HG03159 (cell line): ENCODE measurements around the gene PPM1F.
"Not testable (repeated sequence)": the region's sequence is repeated elsewhere in the genome, so short reads cannot be mapped to it uniquely, and the experiment has no call there.

Experiments
- ATAC-seq: cut with Tn5 transposase; IDR thresholded peaks from one replicate; pipeline ENCODE4 v1.9.1; 2021; ENCODE audit warnings: mild to moderate bottlenecking, moderate library complexity; ENCODE audit not compliant: unreplicated experiment

Gene PPM1F

DNA sequence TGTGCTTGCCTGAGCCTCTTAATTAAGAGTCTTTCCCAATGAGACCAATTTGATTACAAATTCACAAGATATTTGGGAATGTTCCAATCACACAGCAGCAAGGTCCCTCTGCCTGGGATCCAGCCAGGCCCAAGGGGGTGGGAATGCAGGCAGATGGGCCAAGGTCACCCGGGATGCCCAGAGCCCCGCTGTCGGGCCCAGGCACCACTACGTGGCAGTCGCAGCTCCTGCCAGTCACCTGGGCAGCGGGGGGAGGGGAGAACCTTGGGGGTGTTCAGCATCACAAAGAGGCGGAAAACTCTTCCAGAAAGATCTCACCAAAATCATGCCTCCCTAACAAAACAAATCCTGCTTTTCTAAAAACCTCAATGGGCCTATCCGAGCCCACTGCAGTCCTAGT, 30.9 kb downstream of the PPM1F start:
- no peak for ATAC-seq

DNA sequence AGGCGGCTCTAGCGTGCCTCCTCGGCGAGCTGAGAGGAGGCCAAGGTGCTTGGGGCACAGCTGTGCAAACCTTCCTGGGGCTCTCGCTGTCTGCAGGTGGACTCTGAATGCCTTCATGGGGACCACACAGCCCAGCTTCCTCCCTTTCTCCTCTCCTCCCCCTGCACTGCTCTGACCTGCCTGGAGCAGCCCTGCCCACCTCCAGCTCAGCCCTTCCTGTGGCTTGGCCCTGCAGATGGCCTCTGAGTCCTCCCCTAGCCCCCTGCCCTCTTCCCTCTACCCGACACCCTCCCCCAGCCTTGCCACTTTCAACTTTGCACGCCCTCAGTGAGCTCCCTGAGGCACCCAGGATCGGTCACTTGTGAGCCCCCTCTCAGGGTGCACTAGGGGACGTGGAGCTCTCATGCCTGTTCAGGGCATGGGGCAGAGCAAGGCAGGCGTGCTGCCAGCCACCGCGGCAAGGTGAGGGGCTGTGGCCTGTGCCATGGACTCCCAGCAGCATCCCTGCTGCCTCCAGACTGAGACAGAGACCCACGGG, 31.4 kb downstream of the PPM1F start:
- ATAC-seq = no peak

- no peak for ATAC-seq
Measured at GRCh38 chr22:21920341-21921183, 32.1 kb downstream of the PPM1F start.

- ATAC-seq = no peak
Measured at GRCh38 chr22:21919526-21920307, 32.9 kb downstream of the PPM1F start.

- ATAC-seq = no peak
Measured at GRCh38 chr22:21918466-21919185, 34.0 kb downstream of the PPM1F start.

- ATAC-seq = no peak
Measured at GRCh38 chr22:21917959-21918261, 34.7 kb downstream of the PPM1F start.

GRCh38 chr22:21917181-21917958, 35.3 kb downstream of the PPM1F start:
- ATAC-seq = no peak

DNA sequence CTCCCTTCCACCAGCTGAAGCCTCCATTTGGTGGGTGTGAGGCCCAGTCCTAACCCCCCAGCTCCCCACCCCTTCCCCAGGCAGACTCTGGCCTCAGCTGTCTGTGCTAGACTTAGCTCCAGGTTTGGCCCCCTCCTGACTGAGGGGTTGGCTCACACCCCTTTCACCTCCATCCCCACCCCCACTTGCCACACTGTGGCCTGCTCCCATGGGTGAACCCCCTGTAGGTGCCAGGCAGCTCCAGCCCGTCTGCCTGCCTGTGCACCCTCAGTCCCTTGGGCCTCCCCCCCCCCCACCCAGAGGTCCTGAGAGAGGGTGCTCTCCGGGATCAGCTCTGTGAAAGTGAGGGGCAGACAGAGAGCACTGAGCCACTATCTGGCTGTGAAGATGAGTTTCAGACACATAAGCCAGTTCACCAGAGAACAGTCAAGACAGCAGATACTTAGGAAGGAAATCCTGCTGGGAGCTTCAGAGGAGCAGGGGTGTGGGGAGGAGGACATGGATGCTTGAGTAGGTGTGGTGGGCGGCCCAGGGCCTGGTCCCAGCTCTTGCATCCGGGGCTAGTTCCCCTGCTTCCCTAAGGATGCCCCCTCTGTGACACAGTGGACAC, 36.2 kb downstream of the PPM1F start:
- ATAC-seq = no peak

- no peak for ATAC-seq
Measured at GRCh38 chr22:21915624-21916308, 36.9 kb downstream of the PPM1F start.

DNA sequence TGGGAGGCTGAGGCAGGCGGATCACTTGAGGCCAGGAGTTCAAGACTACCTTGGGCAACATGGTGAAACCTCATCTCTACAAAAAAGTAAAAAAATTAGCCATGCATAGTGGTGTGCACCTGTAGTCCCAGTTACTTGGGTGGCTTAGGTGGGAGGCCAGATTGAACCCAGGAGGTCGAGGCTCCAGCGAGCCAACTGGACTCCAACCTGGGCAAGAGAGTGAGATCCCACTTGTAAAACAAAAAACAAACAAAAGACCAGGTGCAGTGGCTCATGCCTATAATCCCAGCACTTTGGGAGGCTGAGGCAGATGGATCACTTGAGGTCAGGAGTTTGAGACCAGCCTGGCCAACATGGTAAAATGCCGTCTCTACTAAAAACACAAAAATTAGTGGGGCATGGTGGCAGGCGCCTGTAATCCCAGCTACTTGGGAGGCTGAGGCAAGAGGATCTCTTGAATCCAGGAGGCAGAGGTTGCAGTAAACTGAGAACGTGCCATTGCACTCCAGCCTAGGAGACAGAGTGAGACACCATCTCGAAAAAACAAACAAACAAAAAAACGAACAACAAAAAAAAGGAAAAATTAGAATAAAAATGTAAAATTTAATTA, 38.5 kb downstream of the PPM1F start:
- ATAC-seq = not testable (repeated sequence)

DNA sequence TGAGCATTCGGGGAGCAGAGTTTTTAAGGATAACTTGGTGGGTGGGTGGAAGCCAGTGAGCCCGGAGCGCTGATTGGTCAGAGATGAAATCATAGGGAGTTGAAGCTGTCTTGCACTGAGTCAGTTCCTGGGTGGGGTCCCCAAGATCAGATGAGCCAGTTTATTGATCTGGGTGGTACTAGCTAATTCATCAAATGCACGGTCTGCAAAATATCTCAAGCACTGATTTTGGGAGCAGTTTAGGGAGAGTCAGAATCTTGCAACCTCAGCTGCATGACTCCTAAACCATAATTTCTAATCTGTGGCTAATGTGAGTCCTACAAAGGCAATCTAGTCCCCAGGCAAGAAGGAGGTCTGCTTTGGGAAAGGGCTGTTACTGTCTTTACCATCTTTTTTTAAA, 42.3 kb downstream of the PPM1F start:
- not testable (repeated sequence) for ATAC-seq

GRCh38 chr22:21909871-21910270, 42.8 kb downstream of the PPM1F start:
- ATAC-seq = no peak

DNA sequence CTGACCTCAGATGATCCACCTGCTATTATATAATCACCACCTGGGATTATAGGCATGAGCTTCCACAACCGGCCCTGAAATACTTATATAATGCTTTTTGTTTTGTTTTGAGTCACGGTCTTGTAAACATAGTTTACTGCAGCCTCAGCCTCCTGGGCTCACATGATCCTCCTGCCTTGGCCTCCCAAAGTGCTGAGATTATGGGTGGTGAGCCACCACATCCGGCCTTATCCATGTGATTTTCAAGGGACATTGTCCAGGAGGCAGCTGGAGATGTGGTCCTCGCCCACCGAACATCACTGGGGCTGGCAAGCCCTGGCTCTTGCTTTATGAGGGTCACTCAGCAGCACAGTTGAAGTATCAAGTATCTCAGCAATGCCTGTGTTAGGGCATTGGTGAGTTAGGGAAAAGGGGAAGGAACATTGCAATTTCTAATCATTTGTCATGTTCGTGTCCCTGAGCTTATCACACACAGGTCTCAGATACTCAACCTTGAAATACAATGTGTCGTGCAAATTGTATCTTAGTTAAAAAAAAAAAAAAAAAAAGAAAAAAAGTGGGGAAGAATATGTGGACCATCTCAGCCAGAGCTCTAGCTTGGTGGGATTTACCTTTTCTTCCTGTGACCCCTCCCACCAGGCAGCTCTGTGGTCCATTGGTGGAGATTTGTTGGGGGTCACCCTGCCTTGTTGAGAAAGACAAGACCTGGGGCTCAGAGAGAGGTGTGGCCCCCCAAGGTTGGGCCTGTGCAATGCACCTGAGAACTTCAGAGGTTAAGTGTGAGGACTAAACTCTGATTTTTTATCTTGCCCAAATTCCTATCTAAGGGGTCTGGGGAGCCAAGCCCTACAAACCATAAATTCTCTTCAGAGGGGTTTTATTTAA, 44.8 kb downstream of the PPM1F start:
- no peak for ATAC-seq

DNA sequence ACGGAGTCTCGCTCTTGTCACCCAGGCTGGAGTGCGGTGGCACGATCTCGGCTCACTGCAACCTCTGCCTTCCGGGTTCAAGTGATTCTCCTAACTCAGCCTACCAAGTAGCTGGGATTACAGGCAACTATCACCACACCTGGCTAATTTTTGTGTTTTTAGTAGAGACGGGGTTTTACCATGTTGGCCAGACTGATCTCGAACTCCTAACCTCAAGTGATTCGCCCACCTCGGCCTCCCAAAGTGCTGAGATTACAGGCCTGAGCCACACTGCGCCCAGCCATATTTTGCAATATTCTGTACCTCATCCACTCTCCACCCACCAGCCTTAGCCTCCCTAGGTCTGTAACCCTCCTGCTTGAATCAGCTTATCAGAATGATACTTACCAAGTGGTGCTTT, 47.4 kb downstream of the PPM1F start:
- ATAC-seq = not testable (repeated sequence)

DNA sequence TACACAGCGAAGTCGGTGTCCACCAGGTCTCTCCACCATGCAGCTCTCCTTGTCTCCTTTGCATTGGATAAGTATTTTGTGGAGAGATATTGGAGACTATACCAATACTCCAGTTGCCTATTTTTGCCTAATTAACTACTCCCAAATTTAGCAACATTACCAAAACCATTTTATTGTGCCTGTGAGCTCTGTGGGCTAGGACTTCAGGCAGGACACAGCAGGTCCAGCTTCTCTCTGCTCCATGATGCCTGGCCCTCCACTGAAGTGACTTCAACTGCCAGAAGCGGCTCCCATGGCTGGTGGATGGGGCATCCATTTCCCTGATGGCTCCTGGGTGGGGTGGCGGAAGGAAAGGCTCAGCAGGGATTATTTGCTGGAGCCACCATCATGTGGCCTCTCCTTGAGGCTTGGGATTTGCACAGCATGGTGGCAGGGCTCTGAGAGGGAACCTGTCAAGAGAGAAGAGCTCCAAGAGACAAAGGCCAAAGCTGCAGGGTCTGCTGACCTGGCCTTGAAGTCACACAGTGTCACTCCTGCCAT, 48.3 kb downstream of the PPM1F start:
- no peak for ATAC-seq

GRCh38 chr22:21903283-21903682, 49.4 kb downstream of the PPM1F start:
- ATAC-seq = no peak

DNA sequence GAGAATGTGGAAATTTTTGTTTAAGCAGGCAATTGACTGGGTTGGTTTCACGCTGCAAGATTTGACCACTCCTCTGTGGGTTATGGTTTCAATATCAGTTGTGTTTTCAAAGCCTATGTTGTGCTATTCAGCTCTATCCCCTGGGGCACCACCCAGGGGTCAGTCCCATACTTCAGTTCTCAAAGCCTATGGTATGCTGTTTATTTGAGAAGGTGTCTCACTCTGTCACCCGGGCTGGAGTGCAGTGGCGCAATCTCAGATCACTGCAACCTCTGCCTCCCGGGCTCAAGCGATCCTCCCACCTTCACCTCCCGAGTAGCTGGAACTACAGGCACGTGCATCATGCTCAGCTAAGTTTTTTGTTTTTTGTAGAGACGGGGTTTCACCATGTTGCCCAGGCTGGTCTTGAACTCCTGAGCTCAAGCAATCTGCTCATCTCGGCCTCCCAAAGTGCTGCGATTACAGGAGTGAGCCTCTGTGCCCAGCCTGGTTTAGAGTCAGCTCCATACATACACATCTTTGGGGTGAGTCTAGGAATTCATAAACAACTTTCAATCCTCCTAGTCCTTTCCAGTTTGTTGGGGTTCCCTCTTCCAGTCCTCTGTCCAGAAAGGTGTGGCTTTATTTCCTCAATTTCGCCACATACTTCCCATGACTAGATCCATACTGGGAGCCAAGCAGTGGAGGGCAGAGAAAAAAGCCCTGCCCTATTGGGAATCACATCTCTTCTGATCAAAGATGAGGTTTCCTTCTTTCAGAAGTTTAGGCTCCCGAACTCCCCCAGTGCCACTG, 50.2 kb downstream of the PPM1F start:
- ATAC-seq = no peak
